IMR-90 (cell line): Measurements from ENCODE around the gene DUSP7. TPM values are rescaled to one million over a fixed set of nuclear protein-coding genes. Genes with fewer than 3 reads are reported as not detected.

Experiments used
- ATAC-seq: fragments of 200-7000 bp; cut with Tn5 transposase; 2 replicates; pipeline ENCODE4 v1.9.1; 2020; ENCODE audit warnings: low read depth, mild to moderate bottlenecking, moderate library complexity
- BruUV-seq: library from RNA; stranded (reverse); fragments of 400-500 nt; replicated peaks from 2 replicates; lab custom pipeline; 2021; lab: Mats Ljungman, UMichigan
- CTCF ChIA-PET: fragments of 300-600 bp; formaldehyde crosslinking; extraction: SDS; loops from one replicate; lab custom pipeline; 2021; ENCODE audit warnings: antibody characterized with exemption; lab: Yijun Ruan, JAX
- POLR2A ChIA-PET: fragments of 300-600 bp; sonication (Branson Sonifier 250); formaldehyde crosslinking; loops from one replicate; lab custom pipeline; 2022; ENCODE audit warnings: antibody characterized with exemption; ENCODE audit not compliant: unreplicated experiment; lab: Charles Lee
- DNase-seq: peaks from one replicate; pipeline ENCODE4 v3.0.0; 2013
- H2AFZ ChIP-seq: replicated peaks from 2 replicates; pipeline ENCODE3; 2013; ENCODE audit warnings: low read length, mild to moderate bottlenecking; ENCODE audit not compliant: poor library complexity
- H2AK5ac ChIP-seq: 2 replicates; pipeline ENCODE4 v1.6.1; 2013; ENCODE audit warnings: low read depth, low read length, inconsistent platforms
- H2AK9ac ChIP-seq: replicated peaks from 2 replicates; pipeline ENCODE3; 2013; ENCODE audit warnings: mild to moderate bottlenecking, low read depth, low read length, moderate library complexity; ENCODE audit not compliant: poor library complexity
- H2BK120ac ChIP-seq: 2 replicates; pipeline ENCODE4 v1.6.1; 2013; ENCODE audit warnings: low read depth, low read length, inconsistent platforms
- H2BK15ac ChIP-seq: 3 replicates; pipeline ENCODE4 v1.6.1; 2013; ENCODE audit warnings: low read depth, low read length, inconsistent platforms
- H2BK20ac ChIP-seq: 2 replicates; pipeline ENCODE4 v1.6.1; 2013; ENCODE audit warnings: low read depth, mild to moderate bottlenecking, inconsistent platforms, low read length, moderate library complexity
- H2BK5ac ChIP-seq: 2 replicates; pipeline ENCODE4 v1.6.1; 2013; ENCODE audit warnings: mild to moderate bottlenecking, low read depth, low read length, inconsistent platforms; ENCODE audit not compliant: poor library complexity, severe bottlenecking
- H3K14ac ChIP-seq: replicated peaks from 2 replicates; pipeline ENCODE4 v1.6.1; 2013; ENCODE audit warnings: low read depth, low read length, inconsistent platforms
- H3K18ac ChIP-seq: 2 replicates; pipeline ENCODE4 v1.6.1; 2013; ENCODE audit warnings: low read depth, low read length, control low read depth
- H3K23ac ChIP-seq: 2 replicates; pipeline ENCODE4 v1.6.1; 2013; ENCODE audit warnings: low read depth, low read length, inconsistent platforms
- H3K27ac ChIP-seq: 2 replicates; pipeline ENCODE4 v1.5.1; 2013; ENCODE audit warnings: mild to moderate bottlenecking, control low read depth, low read length; ENCODE audit not compliant: insufficient read depth
- H3K27me3 ChIP-seq: 2 replicates; pipeline ENCODE4 v1.6.1; 2013; ENCODE audit warnings: low read length; ENCODE audit not compliant: control insufficient read depth, insufficient read depth
- H3K36me3 ChIP-seq: 2 replicates; pipeline ENCODE4 v1.6.1; 2013; ENCODE audit warnings: low read length, mixed read lengths; ENCODE audit not compliant: control insufficient read depth, insufficient read depth
- H3K4ac ChIP-seq: 2 replicates; pipeline ENCODE4 v1.6.1; 2013; ENCODE audit warnings: low read depth, low read length, inconsistent platforms
- H3K4me1 ChIP-seq: 2 replicates; pipeline ENCODE4 v1.6.1; 2013; ENCODE audit warnings: low read length, mixed read lengths; ENCODE audit not compliant: control insufficient read depth, insufficient read depth
- H3K4me2 ChIP-seq: 2 replicates; pipeline ENCODE4 v1.6.1; 2013; ENCODE audit warnings: low read depth, mild to moderate bottlenecking, control low read depth, low read length, moderate library complexity
- H3K4me3 ChIP-seq: 2 replicates; pipeline ENCODE4 v1.5.1; 2013; ENCODE audit warnings: low read depth, mild to moderate bottlenecking, control low read depth, low read length, moderate library complexity; ENCODE audit not compliant: insufficient read depth
- H3K56ac ChIP-seq: 2 replicates; pipeline ENCODE4 v1.6.1; 2013; ENCODE audit warnings: low read length, inconsistent platforms; ENCODE audit not compliant: insufficient read depth; ENCODE audit errors: extremely low read depth
- H3K79me1 ChIP-seq, 2 experiments: 2 replicates each; pipeline ENCODE4 v1.6.1; 2013; ENCODE audit warnings: low read length in 2 of 2, inconsistent platforms in 1 of 2, low read depth in 1 of 2
- H3K9ac ChIP-seq: 2 replicates; pipeline ENCODE4 v1.6.1; 2013; ENCODE audit warnings: low read depth, low read length, control low read depth
- H3K9me1 ChIP-seq: 2 replicates; pipeline ENCODE4 v1.6.1; 2013; ENCODE audit warnings: low read length, inconsistent platforms; ENCODE audit not compliant: insufficient read depth
- H3K9me3 ChIP-seq: 2 replicates; pipeline ENCODE4 v1.6.1; 2013; ENCODE audit warnings: low read length; ENCODE audit not compliant: control insufficient read depth, insufficient read depth
- H4K20me1 ChIP-seq: 2 replicates; pipeline ENCODE4 v1.6.1; 2013; ENCODE audit warnings: low read length, inconsistent platforms; ENCODE audit not compliant: insufficient read depth
- H4K5ac ChIP-seq: 2 replicates; pipeline ENCODE4 v1.6.1; 2013; ENCODE audit warnings: mild to moderate bottlenecking, low read depth, low read length, control low read depth
- H4K8ac ChIP-seq, 2 experiments: 2 replicates each; pipeline ENCODE4 v1.6.1; 2013; ENCODE audit warnings: low read depth in 2 of 2, low read length in 2 of 2, control low read depth in 1 of 2, inconsistent platforms in 1 of 2
- H4K91ac ChIP-seq: 2 replicates; pipeline ENCODE4 v1.6.1; 2013; ENCODE audit warnings: low read depth, low read length, inconsistent platforms; ENCODE audit not compliant: insufficient read depth
- BHLHE40 ChIP-seq: fragments of 150-350 bp; IDR thresholded peaks from 2 replicates; pipeline ENCODE4 v1.6.1; 2016; ENCODE audit warnings: mild to moderate bottlenecking, low read depth, low read length
- CEBPB ChIP-seq: IDR thresholded peaks from 2 replicates; pipeline ENCODE4 v1.6.1; 2012; ENCODE audit warnings: low read depth, low read length, improper control_type of control experiment
- CHD1 ChIP-seq: IDR thresholded peaks from 2 replicates; pipeline ENCODE4 v1.6.1; 2012; ENCODE audit warnings: low read depth, low read length, improper control_type of control experiment
- CTCF ChIP-seq: conservative IDR thresholded peaks from 2 replicates; pipeline ENCODE4 v1.5.1; 2012; ENCODE audit warnings: mild to moderate bottlenecking, low read depth, low read length, improper control_type of control experiment
- FOS ChIP-seq: fragments of 150-350 bp; IDR thresholded peaks from 2 replicates; pipeline ENCODE4 v1.6.1; 2016; ENCODE audit warnings: low read depth, low read length
- MAFK ChIP-seq: IDR thresholded peaks from 2 replicates; pipeline ENCODE4 v1.6.1; 2012; ENCODE audit warnings: low read depth, low read length, improper control_type of control experiment
- MAZ ChIP-seq: IDR thresholded peaks from 2 replicates; pipeline ENCODE4 v1.6.1; 2012; ENCODE audit warnings: low read depth, mild to moderate bottlenecking, low read length, improper control_type of control experiment, moderate library complexity, borderline replicate concordance
- MXI1 ChIP-seq: IDR thresholded peaks from 2 replicates; pipeline ENCODE4 v1.6.1; 2012; ENCODE audit warnings: low read depth, mild to moderate bottlenecking, low read length, moderate library complexity, borderline replicate concordance
- NFE2L2 ChIP-seq: fragments of 150-350 bp; IDR thresholded peaks from 2 replicates; pipeline ENCODE4 v1.6.1; 2016; ENCODE audit warnings: low read depth, mild to moderate bottlenecking, low read length
- POLR2A ChIP-seq: IDR thresholded peaks from 2 replicates; pipeline ENCODE4 v1.6.1; 2012; ENCODE audit warnings: mild to moderate bottlenecking, low read depth, low read length
- RAD21 ChIP-seq: IDR thresholded peaks from 2 replicates; pipeline ENCODE4 v1.6.1; 2012; ENCODE audit warnings: low read length, improper control_type of control experiment
- RCOR1 ChIP-seq: IDR thresholded peaks from 2 replicates; pipeline ENCODE4 v1.6.1; 2012; ENCODE audit warnings: mild to moderate bottlenecking, low read length, improper control_type of control experiment; ENCODE audit not compliant: insufficient replicate concordance
- RFX5 ChIP-seq: IDR thresholded peaks from 2 replicates; pipeline ENCODE4 v1.8.0; 2012; ENCODE audit warnings: low read depth, mild to moderate bottlenecking, low read length, moderate library complexity
- SMC3 ChIP-seq: fragments of 150-350 bp; IDR thresholded peaks from 2 replicates; pipeline ENCODE4 v1.6.1; 2016; ENCODE audit warnings: low read depth, mild to moderate bottlenecking, antibody characterized with exemption, low read length, moderate library complexity
- WGBS, 2 experiments: methylation state at CpG; one replicate each; pipeline versions ENCODE4 v1.1.5 to v1.1.7; 2013; ENCODE audit warnings: missing lambda C conversion rate in 2 of 2; ENCODE audit not compliant: insufficient read length in 1 of 2; ENCODE audit errors: extremely low coverage in 2 of 2; 5-methylcytosine and 5-hydroxymethylcytosine counted together
- dilution Hi-C: fragments of 300-500 bp; cut with HindIII; formaldehyde crosslinking; loops from one replicate; pipeline ENCODE4 v1.14.3; 2018; ENCODE audit warnings: low sequenced_read_pairs; ENCODE audit not compliant: unreplicated experiment
- in situ Hi-C: fragments of 300-500 bp; cut with MboI; formaldehyde crosslinking; loops from 3 replicates; pipeline ENCODE4 v1.14.3; 2019; ENCODE audit warnings: low sequenced_read_pairs, inconsistent platforms, mixed read lengths
- intact Hi-C: fragments of 100-400 bp; cut with micrococcal nuclease; formaldehyde crosslinking; loops from 2 replicates; pipeline ENCODE4 v1.10.0; 2022
- polyA plus RNA-seq, 3 experiments: library from polyadenylated mRNA; depleted of rRNA; stranded (reverse); fragments of >200 nt; gene quantifications; 2 replicates each; pipeline ENCODE4 v1.2.3, GENCODE V29; 2012; ENCODE audit warnings: low replicate concordance in 1 of 3
- total RNA-seq: library from RNA; depleted of rRNA; stranded (reverse); fragments of >200 nt; gene quantifications from 2 replicates; pipeline ENCODE4 v1.2.3, GENCODE V29; 2012
- TF ChIP-seq, protein P1 (sequence below): fragments of 150-350 bp; IDR thresholded peaks from 2 replicates; pipeline ENCODE4 v1.6.1; 2017; ENCODE audit warnings: mild to moderate bottlenecking, antibody characterized with exemption, low read length, low read depth
- TF ChIP-seq, protein P2 (sequence below): fragments of 150-350 bp; IDR thresholded peaks from 2 replicates; pipeline ENCODE4 v1.6.1; 2016; ENCODE audit warnings: low read depth, mild to moderate bottlenecking, low read length, moderate library complexity, borderline replicate concordance

The DUSP7 gene
- total and polyA plus RNA-seq, 2 of the 4 experiments (the other 2 are of a cell fraction): 9.3 to 24.0 TPM

- no TSS peak for BruUV-seq
- no peak overlapping the region for H2AK5ac ChIP-seq
Observed at GRCh38 chr3:52072020-52072419, 15.6 kb upstream of the DUSP7 start.

More at GRCh38 chr3:52072020-52072419, 15.6 kb upstream of the DUSP7 start:
- Histone ChIP-seq H3K4me1 (peaks cover 3% of the 10 kb centered on the region; the same call in 1 of the 2 replicates), H2BK5ac (no peak overlapping the region), H3K4me3 (no peak overlapping the region), H4K8ac (no peak overlapping the region), H3K27ac (no peak overlapping the region), H3K36me3 (peaks cover 4% of the 10 kb centered on the region; the same call in 1 of the 2 replicates), H2BK15ac (no peak overlapping the region), H4K20me1 (no peaks in the 10 kb centered on the region; the same call in 1 of the 2 replicates), H3K9ac (no peak overlapping the region), H4K91ac (no peak overlapping the region), H3K4ac (no peak overlapping the region), H3K9me1 (peaks cover 2% of the 10 kb centered on the region; the same call in 1 of the 2 replicates), H4K5ac (no peak overlapping the region), H3K14ac (no peak overlapping the region), H2AFZ (no peak overlapping the region), H2AK9ac (no peak overlapping the region), H3K9me3 (no peaks in the 10 kb centered on the region), H3K56ac (no peak overlapping the region), H3K27me3 (no peaks in the 10 kb centered on the region; the same call in 1 of the 2 replicates), H3K4me2 (no peak overlapping the region), H3K18ac (no peak overlapping the region), H3K79me1 (no peaks in the 10 kb centered on the region), H2BK120ac (no peak overlapping the region), H3K23ac (no peak overlapping the region), H2BK20ac (no peak overlapping the region)
- dilution Hi-C loops (no loop called here), in situ Hi-C loops (no loop called here), intact Hi-C loops (no loop called here)
- CTCF ChIA-PET: no interaction called here
- POLR2A ChIA-PET: no interaction called here
- ATAC-seq: no peak
- DNase-seq: no peak
- TF ChIP-seq CEBPB (no peak), MAFK (no peak), FOS (no peak), MAZ (no peak), NFE2L2 (no peak), RAD21 (no peak), POLR2A (no peak), CHD1 (no peak), MXI1 (no peak), BHLHE40 (no peak), CTCF (no peak), RFX5 (no peak), SMC3 (no peak), RCOR1 (no peak)
- TF ChIP-seq, protein P1, sequence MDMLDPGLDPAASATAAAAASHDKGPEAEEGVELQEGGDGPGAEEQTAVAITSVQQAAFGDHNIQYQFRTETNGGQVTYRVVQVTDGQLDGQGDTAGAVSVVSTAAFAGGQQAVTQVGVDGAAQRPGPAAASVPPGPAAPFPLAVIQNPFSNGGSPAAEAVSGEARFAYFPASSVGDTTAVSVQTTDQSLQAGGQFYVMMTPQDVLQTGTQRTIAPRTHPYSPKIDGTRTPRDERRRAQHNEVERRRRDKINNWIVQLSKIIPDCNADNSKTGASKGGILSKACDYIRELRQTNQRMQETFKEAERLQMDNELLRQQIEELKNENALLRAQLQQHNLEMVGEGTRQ: no peak
- TF ChIP-seq, protein P2, sequence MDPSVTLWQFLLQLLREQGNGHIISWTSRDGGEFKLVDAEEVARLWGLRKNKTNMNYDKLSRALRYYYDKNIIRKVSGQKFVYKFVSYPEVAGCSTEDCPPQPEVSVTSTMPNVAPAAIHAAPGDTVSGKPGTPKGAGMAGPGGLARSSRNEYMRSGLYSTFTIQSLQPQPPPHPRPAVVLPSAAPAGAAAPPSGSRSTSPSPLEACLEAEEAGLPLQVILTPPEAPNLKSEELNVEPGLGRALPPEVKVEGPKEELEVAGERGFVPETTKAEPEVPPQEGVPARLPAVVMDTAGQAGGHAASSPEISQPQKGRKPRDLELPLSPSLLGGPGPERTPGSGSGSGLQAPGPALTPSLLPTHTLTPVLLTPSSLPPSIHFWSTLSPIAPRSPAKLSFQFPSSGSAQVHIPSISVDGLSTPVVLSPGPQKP: no peak
- WGBS, 2 experiments: no CpG with 5 or more reads among the region's 5 CpGs
